Caco-2 (cell line): Measurements from ENCODE around the gene MAN1A1. TPM values are rescaled to one million over a fixed set of nuclear protein-coding genes. Genes with fewer than 3 reads are reported as not detected.
"Not testable (repeated sequence)": the region's sequence is repeated elsewhere in the genome, so short reads cannot be mapped to it uniquely, and the experiment has no call there.

Experiments used
- BruUV-seq: library from RNA; stranded (reverse); fragments of 400-500 nt; replicated peaks from 2 replicates; lab custom pipeline; 2021; lab: Mats Ljungman, UMichigan
- CTCF ChIA-PET: fragments of 300-600 bp; sonication (Branson Sonifier 250); formaldehyde crosslinking; loops from one replicate; lab custom pipeline; 2022; ENCODE audit warnings: antibody characterized with exemption; lab: Charles Lee
- POLR2A ChIA-PET: fragments of 300-600 bp; sonication (Branson Sonifier 250); formaldehyde crosslinking; loops from one replicate; lab custom pipeline; 2022; ENCODE audit warnings: antibody characterized with exemption; lab: Charles Lee
- DNase-seq, 2 experiments: peaks; one replicate each; pipeline versions ENCODE4 v3.0.0 to v3.0.0-alpha.2; 2020 to 2022
- H3K27me3 ChIP-seq: replicated peaks from 2 replicates; pipeline ENCODE4 v1.6.0; 2011; ENCODE audit warnings: low read length; ENCODE audit not compliant: control insufficient read depth, insufficient read depth
- H3K36me3 ChIP-seq: 2 replicates; pipeline ENCODE4 v1.5.1; 2011; ENCODE audit warnings: low read length; ENCODE audit not compliant: control insufficient read depth, insufficient read depth
- H3K4me1 ChIP-seq: fragments of 250-450 bp; sonication (Bioruptor Pico); 2 replicates; pipeline ENCODE4 v1.5.1; 2020; ENCODE audit warnings: mild to moderate bottlenecking
- H3K4me3 ChIP-seq: 2 replicates; pipeline ENCODE4 v1.5.1; 2011; ENCODE audit warnings: low read depth, mild to moderate bottlenecking, control low read depth, low read length
- H3K9me3 ChIP-seq: fragments of 250-450 bp; sonication (Bioruptor Pico); 2 replicates; pipeline ENCODE4 v1.5.1; 2020; ENCODE audit warnings: mild to moderate bottlenecking, moderate library complexity
- H3K27ac Mint-ChIP-seq: one replicate; pipeline ENCODE4 v1.8.0; 2022; ENCODE audit warnings: mixed read lengths; ENCODE audit not compliant: unreplicated experiment
- H3K27me3 Mint-ChIP-seq: one replicate; pipeline ENCODE4 v1.8.0; 2022; ENCODE audit warnings: mixed read lengths; ENCODE audit not compliant: insufficient read depth, unreplicated experiment
- H3K36me3 Mint-ChIP-seq: one replicate; pipeline ENCODE4 v1.8.0; 2022; ENCODE audit warnings: mild to moderate bottlenecking, mixed read lengths; ENCODE audit not compliant: insufficient read depth, unreplicated experiment
- H3K4me1 Mint-ChIP-seq: one replicate; pipeline ENCODE4 v1.8.0; 2022; ENCODE audit warnings: low read depth, mixed read lengths; ENCODE audit not compliant: unreplicated experiment
- H3K4me3 Mint-ChIP-seq: one replicate; pipeline ENCODE4 v1.8.0; 2022; ENCODE audit warnings: mild to moderate bottlenecking, moderate library complexity, mixed read lengths; ENCODE audit not compliant: unreplicated experiment
- H3K9me3 Mint-ChIP-seq: one replicate; pipeline ENCODE4 v1.8.0; 2022; ENCODE audit warnings: mixed read lengths; ENCODE audit not compliant: unreplicated experiment
- CTCF ChIP-seq, 2 experiments: fragments of 200-600 bp in 1 of 2; IDR thresholded peaks; 1 replicate in 1 of 2; 2 replicates in 1 of 2; pipeline versions ENCODE4 v1.5.1 to v1.8.0; 2011 to 2022; ENCODE audit warnings: antibody characterized with exemption in 1 of 2, control low read depth in 1 of 2, inconsistent platforms in 1 of 2, low read depth in 1 of 2, low read length in 1 of 2, mild to moderate bottlenecking in 1 of 2, moderate library complexity in 1 of 2; ENCODE audit not compliant: insufficient read depth in 1 of 2, severe bottlenecking in 1 of 2, unreplicated experiment in 1 of 2
- intact Hi-C: fragments of 100-400 bp; cut with micrococcal nuclease; formaldehyde crosslinking; loops from one replicate; pipeline ENCODE4 v1.10.0; 2022; ENCODE audit not compliant: unreplicated experiment
- total RNA-seq: library from RNA; stranded (reverse); gene quantifications from 2 replicates; pipeline ENCODE4 v1.2.3, GENCODE V29; 2022

MAN1A1 gene
- total RNA-seq, 1 experiment from 2014 or later = 28.7 TPM

GRCh38 chr6:119385994-119386393, 36.4 kb upstream of the MAN1A1 start:
- Mint-ChIP-seq H3K27me3 (no peaks in the 10 kb centered on the region), H3K9me3 (peaks cover 23% of the 10 kb centered on the region), H3K27ac (no peak overlapping the region), H3K4me1 (peaks cover 10% of the 10 kb centered on the region), H3K4me3 (no peak overlapping the region), H3K36me3 (peaks cover 5% of the 10 kb centered on the region)
- Histone ChIP-seq H3K4me1 (peaks cover 14% of the 10 kb centered on the region), H3K4me3 (no peak overlapping the region), H3K27me3 (no peaks in the 10 kb centered on the region), H3K9me3 (peaks cover 18% of the 10 kb centered on the region), H3K36me3 (no peaks in the 10 kb centered on the region)
- BruUV-seq = no TSS peak
- TF ChIP-seq CTCF (IDR thresholded peaks at IDR 0.05; ENCODE audit: insufficient read depth in 1 of 2, low read depth in 1 of 2, low read length in 1 of 2, severe bottlenecking in 1 of 2, unreplicated experiment in 1 of 2) = no peak
- ChIA-PET POLR2A (no interaction called here), CTCF (no interaction called here)
- DNase-seq = no peak
- intact Hi-C loops = no loop called here

- no TSS peak for BruUV-seq
- POLR2A ChIA-PET = no interaction called here
- H3K9me3 ChIP-seq = peaks cover 18% of the 10 kb centered on the region
- H3K27me3 Mint-ChIP-seq = no peaks in the 10 kb centered on the region
- no peak overlapping the region for H3K27ac Mint-ChIP-seq
- H3K4me1 Mint-ChIP-seq = peaks cover 10% of the 10 kb centered on the region
- no peaks in the 10 kb centered on the region for H3K27me3 ChIP-seq
- H3K36me3 ChIP-seq = no peaks in the 10 kb centered on the region
- H3K9me3 Mint-ChIP-seq = peaks cover 23% of the 10 kb centered on the region
- CTCF ChIA-PET = no interaction called here
- no peak overlapping the region for H3K4me3 ChIP-seq
- intact Hi-C loops = no loop called here
- TF ChIP-seq CTCF (IDR thresholded peaks at IDR 0.05; ENCODE audit: insufficient read depth in 1 of 2, low read depth in 1 of 2, low read length in 1 of 2, severe bottlenecking in 1 of 2, unreplicated experiment in 1 of 2) = no peak
- peaks cover 5% of the 10 kb centered on the region for H3K36me3 Mint-ChIP-seq
- peaks cover 14% of the 10 kb centered on the region for H3K4me1 ChIP-seq
- no peak overlapping the region for H3K4me3 Mint-ChIP-seq
- DNase-seq = no peak
Measured at GRCh38 chr6:119384444-119384843, 34.9 kb upstream of the MAN1A1 start.

- no peak overlapping the region for H3K4me3 ChIP-seq
- no TSS peak for BruUV-seq
- Mint-ChIP-seq H3K4me1 (peaks cover 10% of the 10 kb centered on the region), H3K9me3 (peaks cover 22% of the 10 kb centered on the region), H3K36me3 (peaks cover 5% of the 10 kb centered on the region), H3K27me3 (no peaks in the 10 kb centered on the region), H3K4me3 (no peak overlapping the region), H3K27ac (no peak overlapping the region)
- TF ChIP-seq CTCF (IDR thresholded peaks at IDR 0.05; ENCODE audit: insufficient read depth in 1 of 2, low read depth in 1 of 2, low read length in 1 of 2, severe bottlenecking in 1 of 2, unreplicated experiment in 1 of 2) = no peak
- H3K9me3 ChIP-seq = peaks cover 18% of the 10 kb centered on the region
- ChIA-PET POLR2A (no interaction called here), CTCF (no interaction called here)
- no peaks in the 10 kb centered on the region for H3K27me3 ChIP-seq
- peaks cover 14% of the 10 kb centered on the region for H3K4me1 ChIP-seq
- intact Hi-C loops = no loop called here
- DNase-seq = no peak
- H3K36me3 ChIP-seq = no peaks in the 10 kb centered on the region
Measured at GRCh38 chr6:119379809-119380208, 30.2 kb upstream of the MAN1A1 start.

- H3K4me3 ChIP-seq, BruUV-seq, H3K27me3 ChIP-seq, H3K4me1 ChIP-seq, H3K27ac Mint-ChIP-seq, H3K27me3 Mint-ChIP-seq, H3K36me3 ChIP-seq, H3K9me3 ChIP-seq, CTCF ChIA-PET, DNase-seq, H3K4me1 Mint-ChIP-seq, H3K9me3 Mint-ChIP-seq, intact Hi-C loops, H3K36me3 Mint-ChIP-seq, POLR2A ChIA-PET, H3K4me3 Mint-ChIP-seq: not testable (repeated sequence)
Measured at GRCh38 chr6:119377043-119377442, 27.5 kb upstream of the MAN1A1 start.
